Occipital lobe (tissue), 2 donors: ENCODE data around the gene WLS. TPM values are rescaled to one million over a fixed set of nuclear protein-coding genes. Genes with fewer than 3 reads are reported as not detected.
"Not testable (repeated sequence)": the region's sequence is repeated elsewhere in the genome, so short reads cannot be mapped to it uniquely, and the experiment has no call there.

Experiments used
- DNase-seq: peaks from one replicate; lab custom pipeline; 2025; lab: John Stamatoyannopoulos, UW
- total RNA-seq: library from RNA; depleted of rRNA; stranded (reverse); fragments of >200 nt; gene quantifications from one replicate; pipeline ENCODE4 v1.2.3, GENCODE V29; 2014

Gene WLS
- 29.2 TPM for total RNA-seq

DNA sequence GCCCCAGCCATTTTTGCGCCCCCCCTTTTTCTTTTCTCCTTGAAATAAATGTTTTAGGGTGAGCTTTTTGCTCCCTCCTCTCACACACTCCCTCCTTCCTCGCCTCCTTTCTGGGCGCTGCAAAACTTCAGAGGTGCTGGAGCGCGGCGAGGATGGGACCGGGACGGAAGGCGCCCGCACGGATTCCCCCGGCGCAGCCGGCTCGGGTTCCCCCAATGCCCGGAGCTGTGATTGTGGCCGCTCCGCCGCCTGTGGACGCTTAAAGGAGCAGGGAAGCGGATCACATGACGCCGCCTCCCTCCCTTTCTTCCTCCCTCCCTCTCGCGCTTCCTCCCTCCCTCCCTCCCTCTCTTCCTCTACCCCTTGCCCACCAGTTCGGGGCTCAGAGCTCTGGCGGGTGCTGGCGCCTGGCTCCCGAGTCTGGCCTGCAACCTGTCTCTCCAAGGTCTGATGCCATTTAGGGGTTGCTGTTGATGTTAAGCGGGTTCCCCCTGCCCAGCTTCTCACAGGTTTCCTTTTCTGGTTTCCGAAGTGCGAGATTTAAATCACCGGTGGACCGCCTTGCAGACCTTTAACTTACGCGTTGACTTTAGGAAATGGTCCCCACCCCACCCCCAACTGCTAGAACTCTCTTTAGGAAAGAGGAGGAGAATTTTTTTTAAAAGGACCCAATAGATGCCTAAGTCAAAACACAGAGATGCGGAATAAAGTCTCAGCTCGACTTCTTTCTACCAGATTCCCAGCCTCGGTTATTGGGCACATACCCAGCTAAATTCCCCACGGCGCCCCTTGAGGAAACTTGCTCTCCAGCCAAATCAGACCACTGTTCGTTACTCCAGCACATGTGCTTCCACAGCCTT is at the start of gene WLS:
WLS (minus strand) TSS at position 235 of the 860 bp plus-strand sequence; CDS start at position 11, 224 bp downstream.
- DNase-seq: peak; percentile 69

DNA sequence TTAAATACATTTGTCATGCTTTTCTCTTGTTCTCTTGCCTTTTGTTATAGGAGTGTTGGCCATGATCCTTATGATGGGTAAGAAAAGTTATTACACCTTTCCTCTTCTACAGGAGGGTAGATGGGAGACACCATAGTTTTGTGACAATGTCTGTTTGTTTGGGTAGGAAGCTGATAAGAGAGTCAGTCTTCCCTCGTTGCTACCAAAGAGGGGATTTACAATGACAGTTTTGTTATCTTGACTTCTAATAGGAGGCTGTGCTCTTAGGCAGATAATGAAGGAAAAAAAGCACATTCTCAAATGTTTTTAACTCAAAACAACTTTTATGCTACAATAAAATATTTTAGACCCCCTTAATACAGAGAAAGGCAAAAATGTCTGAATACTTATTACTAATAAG is 48.0 kb upstream of the WLS start:
- DNase-seq: no peak

DNA sequence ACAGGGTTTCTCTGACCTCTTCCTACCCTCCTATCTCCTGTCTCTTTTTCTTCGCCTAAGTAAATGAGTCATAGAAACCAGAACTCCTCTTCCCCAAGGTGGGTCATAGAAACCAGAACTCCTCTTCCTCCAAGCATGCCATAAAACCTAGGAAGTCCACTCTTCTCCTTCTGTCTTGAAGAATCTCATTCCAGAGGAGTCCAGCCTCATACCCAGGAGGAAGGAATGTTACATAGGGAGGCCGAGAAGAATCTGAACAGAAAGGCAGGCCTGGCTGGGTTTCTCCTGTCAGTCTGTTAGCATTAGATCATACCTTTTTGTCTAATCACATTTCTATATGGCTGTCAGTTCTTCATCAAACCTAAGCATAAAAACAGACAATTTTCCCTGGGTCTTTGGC is 47.5 kb upstream of the WLS start:
- no peak for DNase-seq

DNA sequence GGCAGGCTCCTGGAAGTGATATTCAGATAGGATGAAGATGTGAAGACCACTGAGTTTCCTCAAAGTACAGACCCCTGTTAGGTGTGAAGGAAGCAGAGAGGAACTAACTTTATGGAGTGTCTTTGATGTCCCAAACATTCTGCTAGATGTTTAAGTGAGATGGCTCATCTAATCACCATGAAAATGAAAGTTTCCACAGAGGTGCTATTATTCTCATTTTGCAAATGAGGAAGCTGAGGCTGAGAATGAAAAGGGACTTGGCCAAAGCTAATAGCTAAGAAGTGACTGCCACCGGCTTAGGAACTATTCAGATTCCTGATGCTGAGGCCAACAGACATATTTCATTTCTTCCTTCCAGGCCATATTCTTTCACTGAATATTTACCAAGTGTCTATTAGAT is 45.9 kb upstream of the WLS start:
- no peak for DNase-seq

DNA sequence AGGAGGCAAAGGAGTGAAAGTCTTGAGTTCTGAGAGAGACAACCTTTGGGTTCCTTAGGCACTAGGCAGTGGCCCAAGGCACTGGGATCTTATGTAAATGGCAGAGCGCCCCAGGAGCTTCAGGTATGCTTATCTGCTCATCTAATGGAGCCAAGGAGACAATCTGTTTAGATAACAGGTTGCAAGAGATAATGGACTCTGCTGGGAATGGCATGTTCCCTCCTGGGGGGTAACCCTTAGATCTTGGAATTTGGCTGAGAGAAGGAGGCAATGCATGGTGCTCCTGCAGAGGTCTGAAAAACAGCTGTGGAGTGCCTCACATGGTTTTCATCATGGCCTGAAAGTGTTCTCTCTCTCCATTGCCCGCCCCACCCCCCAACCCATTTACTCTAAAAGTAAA is 44.1 kb upstream of the WLS start:
- no peak for DNase-seq

DNA sequence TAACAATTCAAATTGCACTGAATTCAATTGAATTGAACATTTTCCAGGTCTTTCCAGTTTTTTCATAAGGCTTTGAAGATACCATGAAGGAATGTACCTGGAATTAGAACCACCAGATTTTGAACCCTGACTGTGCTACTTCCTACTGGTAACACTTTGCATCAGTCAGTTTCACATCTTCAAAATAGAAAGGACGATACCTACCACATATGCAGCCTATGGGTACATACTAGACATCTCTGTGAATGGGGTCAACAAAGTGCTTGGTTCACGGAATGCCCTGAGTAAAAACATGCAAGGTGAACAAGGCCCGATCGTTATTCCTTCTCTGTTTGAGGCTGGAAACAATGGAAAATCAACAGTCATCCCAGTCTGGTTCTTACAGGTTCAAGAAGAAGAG is 41.2 kb upstream of the WLS start:
- no peak for DNase-seq

DNA sequence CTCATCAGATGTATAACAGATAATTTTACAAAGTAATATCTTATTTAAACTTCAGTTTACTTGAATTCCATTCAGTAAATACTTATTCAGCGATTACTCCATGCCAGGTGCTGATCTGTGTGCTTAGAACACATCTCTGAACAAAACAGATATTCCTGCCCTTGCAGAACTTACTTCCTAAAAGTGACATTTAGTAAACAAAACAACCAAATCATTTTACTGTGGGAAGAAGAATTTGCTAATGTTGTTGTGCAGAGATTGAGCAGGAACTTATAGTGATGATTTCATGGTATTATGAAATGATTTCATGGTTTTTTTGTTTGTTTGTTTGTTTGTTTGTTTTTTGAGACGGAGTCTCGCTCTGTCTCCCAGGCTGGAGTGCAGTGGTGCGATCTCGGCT is 39.3 kb upstream of the WLS start:
- no peak for DNase-seq

DNA sequence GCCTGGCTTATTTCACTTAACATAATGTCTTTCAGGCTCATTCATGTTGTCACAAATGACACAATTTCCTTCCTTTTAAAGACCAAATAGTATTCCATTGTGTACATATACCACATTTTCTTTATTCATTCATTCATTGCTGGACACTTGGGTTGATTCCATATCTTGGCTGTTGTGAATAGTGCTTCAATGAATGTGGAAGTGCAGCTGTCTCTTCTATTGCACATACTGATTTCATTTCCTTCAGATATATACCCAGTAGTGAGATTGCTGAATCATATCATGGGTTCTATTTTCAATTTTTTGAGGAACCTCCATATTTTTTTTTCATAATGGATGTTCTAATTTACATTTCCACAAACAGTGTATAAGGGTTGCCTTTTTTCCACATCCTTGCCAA is 38.6 kb upstream of the WLS start:
- no peak for DNase-seq

DNA sequence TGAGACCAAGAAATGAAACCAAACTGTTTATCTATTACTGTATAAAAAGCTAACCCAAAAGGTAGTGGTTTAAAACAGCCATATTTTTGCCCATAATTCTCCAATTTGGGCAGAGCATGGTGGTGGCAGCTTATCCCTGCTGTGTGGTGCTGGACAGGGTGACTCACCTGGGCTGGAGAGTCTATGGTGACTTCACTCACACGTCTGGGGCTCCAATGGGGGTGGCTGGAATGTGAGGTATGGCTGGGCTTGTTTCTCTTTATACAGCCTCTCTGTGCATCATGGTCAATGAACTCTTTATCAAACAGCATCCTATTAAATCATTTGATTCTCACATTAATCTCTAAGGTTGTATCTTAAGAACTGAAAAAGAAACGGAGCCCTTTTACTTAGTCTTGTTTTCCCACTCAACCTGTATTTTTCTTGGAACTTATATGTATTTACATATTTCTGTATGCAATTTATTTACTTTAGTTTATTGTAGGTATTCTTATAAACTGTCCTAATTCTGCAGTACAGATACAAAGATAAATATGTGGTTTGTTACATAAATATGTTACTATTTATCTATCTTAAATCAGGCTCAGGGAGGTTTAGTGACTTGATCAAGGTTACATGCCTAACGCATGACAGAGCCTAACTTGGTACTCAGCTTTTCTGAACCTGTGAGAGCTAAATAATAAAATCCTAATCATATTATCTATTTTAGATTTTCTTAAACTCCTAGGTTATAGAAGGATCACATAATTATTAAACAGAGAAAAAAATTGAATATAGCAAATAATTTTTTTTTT is 37.5 kb upstream of the WLS start:
- DNase-seq: no peak

DNA sequence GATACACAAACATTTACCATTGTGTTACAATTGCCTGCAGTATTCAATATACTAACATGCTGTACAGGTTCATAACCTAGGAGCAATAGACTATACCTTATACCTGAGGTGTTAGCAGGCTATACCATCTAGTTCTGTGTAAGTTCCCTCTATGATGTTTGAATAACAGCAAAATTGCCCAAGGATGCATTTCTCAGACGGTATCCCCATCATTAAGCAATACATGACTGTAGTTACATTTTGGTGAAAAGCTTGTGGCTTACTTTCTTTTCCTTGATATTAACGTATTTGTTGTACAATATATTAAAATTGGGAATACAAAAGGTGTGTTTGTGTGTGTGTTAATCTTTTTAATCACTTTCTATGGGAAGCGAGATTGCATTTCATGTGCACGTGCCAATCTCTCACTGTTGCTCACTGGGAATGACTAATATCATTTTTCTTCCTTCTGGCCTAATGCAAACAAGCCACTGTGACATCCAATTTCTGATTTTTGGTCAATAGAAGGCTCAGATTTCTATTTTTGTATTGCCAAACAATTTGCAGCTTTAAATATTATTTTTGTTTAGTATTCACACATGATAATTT is 36.7 kb upstream of the WLS start:
- no peak for DNase-seq

DNA sequence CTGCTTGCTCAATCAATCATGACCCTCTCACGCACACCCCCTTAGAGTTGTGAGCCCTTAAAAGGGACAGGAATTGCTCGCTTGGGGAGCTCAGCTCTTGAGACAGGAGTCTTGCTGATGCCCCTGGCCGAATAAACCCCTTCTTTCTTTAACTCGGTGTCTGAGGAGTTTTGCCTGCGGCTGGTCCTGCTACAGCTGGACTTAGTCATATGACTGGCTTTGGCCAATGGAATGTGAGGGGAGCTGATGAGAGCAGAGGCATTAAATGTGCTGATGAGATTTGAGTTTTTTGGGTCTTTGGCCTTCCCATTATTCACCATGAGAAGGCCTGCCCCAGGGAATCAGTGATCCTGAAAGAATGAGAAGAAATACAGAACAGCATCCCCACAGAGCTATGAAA is 24.5 kb upstream of the WLS start:
- not testable (repeated sequence) for DNase-seq

DNA sequence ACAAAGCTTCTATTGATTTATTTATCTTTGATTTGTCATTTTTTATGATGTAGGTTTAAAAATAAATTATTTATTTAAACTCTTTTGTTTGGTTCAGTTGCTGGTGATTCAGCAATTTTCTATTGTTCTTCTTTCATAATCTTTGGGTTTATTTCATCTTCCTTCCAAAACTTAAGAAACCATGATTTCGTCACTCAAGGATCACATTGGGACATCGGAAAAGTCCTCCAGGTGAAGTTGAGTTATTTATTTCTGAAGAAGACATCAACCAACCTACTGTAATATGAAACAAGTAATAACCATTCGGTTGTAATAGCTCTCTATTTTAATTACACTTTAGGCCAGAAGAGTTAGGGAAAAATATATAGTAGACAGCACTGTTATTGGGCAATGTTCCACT is 23.0 kb upstream of the WLS start:
- no peak for DNase-seq

DNA sequence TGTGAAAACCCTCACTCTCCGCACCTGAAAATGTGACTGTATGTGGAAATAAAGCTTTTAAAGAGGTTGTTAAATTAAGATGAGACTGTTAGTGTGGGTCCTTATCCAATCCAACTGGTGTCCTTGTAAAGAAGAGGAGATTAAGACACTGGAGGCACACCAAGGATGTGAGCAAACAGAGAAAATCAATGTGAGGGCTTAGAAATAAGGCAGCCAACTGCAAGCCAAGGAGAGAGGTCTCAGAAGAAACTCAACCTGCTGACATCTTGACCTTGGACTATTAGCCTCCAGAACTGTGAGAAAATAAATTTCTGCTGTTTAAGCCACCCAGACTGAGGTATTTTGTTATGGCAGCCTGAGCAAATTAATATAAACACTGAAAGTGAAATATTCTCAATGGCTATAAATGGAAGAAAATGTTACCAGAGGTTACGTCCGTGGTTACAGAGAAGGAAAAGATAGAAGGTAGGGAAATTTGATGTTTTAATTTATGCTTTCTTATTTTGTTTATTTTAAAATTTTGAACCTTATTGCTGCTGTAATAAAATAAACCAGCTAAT is 22.4 kb upstream of the WLS start:
- no peak for DNase-seq

DNA sequence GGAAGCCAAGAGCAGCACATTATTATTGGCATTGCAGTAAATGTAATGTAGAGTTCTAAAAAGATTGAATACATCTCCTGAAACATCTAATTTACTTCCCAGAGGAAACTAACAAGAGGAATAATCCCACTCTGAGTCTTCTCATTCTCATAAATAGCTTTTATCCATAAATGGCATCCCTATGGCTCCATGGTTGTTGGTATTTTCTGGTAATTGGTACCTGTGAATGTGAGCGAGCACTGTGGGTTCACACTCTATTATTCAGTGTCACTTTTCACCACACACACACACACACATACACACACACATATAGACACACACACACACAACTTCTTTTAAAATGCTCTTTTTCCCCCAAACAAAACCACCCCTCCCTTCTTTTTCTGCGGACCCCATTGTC is 4.7 kb upstream of the WLS start:
- DNase-seq: no peak

DNA sequence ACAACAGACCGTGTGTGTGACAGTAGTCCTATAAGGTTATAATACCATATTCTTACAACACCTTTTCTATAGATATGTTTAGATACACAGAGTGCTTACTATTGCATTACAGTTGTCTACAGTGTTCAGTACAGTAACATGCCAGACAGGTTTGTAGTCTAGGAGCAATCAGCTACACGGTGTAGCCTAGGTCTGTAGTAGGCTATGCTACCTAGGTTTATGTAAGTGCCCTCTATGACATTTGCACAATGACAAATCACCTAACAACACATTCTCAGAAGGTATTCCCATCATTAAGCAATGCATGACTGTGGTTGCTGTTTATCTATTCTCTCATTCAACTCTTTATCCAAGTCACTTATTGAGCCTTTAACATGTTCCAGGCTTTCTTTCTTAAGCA is 1.8 kb upstream of the WLS start:
- DNase-seq: no peak

DNA sequence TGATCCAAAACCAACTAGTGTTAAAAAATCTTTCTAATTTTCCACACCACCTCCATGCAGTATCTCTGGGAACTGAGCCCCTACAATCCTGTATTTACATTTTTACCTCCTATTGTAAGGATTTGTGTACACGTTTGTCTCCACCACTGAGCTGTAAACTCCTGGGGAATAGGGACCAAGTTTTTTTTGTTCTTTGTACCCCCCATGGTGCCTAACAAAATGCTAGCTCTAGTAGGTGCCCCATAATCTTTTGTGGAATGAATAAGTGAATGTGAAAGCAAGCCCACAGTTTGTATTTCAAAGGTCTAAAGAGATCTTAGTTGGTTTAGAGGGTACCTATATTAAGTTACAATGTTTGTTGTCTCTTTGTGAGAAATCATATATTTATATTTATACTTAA is 879 bp upstream of the WLS start:
- no peak for DNase-seq

DNA sequence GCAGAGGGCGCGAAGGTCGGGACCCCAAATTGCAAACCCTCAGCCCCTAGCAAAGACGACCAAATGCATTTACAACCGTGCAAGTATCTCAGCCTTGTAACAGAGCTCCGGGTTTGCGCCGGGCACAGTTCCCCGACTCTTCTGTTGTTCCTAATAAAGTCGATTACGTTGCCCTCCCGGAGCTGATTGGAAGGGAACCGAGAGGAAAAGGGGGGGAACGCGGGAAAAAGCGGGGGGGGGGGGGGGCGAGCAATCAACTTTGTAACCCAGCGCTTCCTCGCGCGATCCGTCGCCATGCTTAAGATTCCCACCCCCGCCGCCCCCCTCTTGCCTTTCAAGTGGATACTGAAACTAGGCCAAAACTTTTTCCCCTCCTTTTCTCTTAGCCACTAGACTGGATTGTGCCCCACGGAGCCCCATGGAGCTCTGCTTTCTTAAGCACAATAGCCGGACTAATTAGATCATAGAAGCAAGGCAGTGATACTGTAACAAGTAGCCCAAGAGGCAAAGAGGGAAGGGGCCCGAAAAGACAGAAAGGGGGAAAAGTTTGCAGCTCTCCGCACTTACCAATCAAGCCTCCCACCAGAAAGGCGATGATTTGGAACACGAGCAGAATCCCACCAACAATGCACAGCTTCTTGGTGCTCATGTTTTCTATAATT is 565 bp downstream of the WLS start:
- no peak for DNase-seq

DNA sequence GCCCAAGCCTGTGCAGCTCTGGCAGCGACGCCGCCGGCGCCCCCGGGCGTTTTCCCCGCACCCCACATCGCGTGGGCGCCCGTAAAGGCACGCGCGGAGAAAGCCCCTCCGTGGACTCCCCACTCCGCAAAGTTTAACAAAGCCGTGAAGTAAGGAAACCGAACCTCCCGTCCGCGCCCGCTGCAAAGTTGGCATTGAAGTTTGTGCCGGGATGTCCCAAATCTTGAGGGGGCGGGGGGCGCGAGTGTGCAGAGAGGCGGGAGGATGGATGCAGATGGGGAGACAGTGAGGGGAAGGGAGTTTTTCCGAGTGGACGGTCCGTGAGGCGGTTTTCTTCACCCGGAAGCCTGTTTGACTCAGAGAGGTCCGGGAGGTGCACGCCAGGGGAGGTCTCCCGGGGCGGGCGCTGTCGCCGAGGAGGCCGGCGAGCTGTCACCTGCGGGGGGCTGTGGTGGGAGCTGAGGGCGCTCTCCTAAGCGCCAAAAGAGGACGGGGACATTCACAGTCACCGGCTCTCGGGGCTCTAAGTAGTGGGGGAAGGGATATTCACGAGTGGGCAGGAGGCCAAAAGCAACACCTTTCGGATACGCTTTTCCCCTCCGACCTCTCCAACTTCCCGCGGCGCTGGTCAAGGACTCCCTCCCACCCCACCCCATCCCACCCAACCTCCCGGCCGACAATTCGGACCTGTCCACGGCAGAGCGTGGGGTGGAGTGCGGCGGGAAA is 1.3 kb downstream of the WLS start:
- no peak for DNase-seq

DNA sequence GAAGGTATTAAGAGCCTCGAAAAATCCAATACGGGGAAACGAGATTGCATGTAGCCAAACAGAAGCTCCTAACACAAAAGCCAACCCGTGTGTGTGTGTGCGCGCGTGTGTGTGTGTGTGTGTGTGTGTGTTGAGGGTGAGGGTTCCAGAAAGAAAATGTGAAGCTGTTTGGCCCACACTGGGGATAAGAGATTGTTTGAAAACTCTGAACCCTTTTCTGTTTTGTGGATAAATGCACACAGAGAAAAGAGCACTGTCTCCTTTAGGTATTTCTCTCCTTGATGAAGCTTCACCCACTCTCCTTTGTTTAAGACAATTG is 1.9 kb downstream of the WLS start:
- DNase-seq: no peak

DNA sequence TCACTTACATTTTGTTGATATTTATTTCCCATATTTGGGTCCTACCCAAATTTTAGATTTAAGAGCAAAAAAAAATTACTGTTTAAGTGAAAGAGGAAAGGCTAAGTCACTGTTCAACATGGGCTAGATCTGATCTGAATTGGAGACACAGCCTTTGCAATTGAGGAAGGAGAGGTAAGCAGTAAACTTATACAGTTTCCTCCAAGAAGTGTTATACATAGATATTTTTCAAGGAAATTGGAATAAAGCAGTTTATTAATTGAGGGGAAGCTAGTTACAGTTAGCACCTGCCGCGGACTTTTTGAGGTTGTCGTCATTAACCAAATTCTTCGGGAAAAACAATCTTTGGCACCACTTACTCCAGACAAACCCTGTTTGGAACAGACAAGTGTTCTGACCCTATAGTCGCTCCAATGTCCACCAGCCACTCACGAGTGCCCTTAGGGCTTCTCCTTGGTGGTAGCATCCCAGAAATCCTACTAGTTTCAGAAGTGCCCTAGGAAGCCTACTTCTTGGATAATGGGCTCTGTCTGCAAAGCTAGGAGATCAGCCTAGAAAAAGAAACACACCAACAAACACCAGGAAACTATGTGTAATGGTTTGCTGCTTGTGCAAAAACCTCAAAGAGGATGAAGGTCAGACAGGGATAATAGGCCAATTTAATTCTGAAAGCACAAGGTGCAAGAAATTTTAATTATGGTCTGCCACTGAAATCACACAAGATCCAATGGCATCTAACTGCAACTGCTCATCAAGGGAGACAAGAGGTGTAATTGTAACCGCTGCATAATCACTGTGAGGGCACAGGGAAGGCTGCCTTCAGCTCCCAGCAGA is 2.5 kb downstream of the WLS start:
- DNase-seq: no peak
